ENCODE results near the gene MRPL18.

DNA sequence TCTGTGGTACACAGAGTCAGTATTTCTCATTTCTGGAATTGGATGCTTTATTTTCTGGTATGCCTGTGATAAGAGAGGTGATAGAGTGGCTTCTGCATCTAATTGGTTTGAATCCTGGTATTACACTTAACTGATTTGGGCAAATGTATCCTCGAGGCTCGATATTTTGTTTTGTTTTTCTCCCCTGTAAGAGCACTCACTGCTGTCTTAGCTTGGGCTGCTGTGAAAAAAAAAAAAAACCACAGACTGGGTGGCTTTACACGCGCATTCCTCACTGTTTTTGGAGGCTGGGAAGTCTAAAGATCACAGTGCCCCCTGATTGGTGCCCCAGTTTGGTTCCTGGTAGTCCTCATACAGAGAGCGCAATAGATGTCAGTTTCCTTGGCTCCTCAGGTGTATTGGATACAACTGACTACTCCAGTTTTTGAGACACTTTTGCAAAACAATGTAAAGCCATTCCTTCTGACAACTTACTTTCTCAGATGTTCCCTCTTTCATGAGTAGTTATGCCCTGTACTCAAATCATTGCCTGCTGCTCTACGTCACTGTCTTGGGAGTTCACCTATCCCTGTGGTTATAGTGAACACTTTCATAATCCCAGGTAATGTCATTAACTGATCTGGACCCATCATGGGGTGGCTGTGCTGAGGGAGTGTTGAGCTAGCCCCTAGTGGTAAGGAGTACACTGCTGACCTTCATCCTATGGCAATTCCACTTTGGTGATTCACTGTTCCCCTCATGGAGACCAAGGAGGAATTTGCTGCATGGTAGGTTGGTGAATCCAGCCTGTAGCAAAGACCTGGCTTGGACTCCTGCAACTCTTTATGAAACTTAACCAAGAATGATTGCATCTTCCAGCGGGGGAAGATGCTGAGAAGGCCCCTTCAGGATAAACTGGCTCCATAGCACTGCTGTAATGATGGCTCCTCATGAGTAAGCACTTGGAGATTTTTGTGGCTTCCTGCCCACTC lies 32.0 kb upstream of the MRPL18 start:
- TF ChIP-seq, protein P1, sequence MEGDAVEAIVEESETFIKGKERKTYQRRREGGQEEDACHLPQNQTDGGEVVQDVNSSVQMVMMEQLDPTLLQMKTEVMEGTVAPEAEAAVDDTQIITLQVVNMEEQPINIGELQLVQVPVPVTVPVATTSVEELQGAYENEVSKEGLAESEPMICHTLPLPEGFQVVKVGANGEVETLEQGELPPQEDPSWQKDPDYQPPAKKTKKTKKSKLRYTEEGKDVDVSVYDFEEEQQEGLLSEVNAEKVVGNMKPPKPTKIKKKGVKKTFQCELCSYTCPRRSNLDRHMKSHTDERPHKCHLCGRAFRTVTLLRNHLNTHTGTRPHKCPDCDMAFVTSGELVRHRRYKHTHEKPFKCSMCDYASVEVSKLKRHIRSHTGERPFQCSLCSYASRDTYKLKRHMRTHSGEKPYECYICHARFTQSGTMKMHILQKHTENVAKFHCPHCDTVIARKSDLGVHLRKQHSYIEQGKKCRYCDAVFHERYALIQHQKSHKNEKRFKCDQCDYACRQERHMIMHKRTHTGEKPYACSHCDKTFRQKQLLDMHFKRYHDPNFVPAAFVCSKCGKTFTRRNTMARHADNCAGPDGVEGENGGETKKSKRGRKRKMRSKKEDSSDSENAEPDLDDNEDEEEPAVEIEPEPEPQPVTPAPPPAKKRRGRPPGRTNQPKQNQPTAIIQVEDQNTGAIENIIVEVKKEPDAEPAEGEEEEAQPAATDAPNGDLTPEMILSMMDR (IDR thresholded peaks at IDR 0.05; ENCODE audit: control extremely low read depth in 1 of 3, insufficient read depth in 1 of 3, low read depth in 1 of 3, low read length in 3 of 3): peak in 2 of 3 experiments; percentile 13 to 39; a peak in 2 of 4 replicates
- TF ChIP-seq PHF8 (conservative IDR thresholded peaks at IDR 0.05; ENCODE audit: low read depth, low read length) (no peak), RFX5 (IDR thresholded peaks at IDR 0.05; ENCODE audit: borderline replicate concordance, low read depth, low read length) (no peak), YY1 (IDR thresholded peaks at IDR 0.05; ENCODE audit: low read depth, low read length) (no peak), EP300 (IDR thresholded peaks at IDR 0.05; ENCODE audit: borderline replicate concordance in 1 of 2, low read depth in 2 of 2, low read length in 2 of 2) (no peak), BRCA1 (IDR thresholded peaks at IDR 0.05; ENCODE audit: low read depth, low read length) (no peak), TAF1 (IDR thresholded peaks at IDR 0.05; ENCODE audit: low read depth, low read length) (no peak), POLR2AphosphoS5 (IDR thresholded peaks at IDR 0.05; ENCODE audit: low read depth, low read length) (no peak; the same call in 1 of the 2 replicates)

All from H1 (cell line).